Fibroblast of upper back skin (primary cell): ENCODE measurements around the gene NCF2.

Experiments used
- DNase-seq: peaks from one replicate; pipeline ENCODE4 v3.0.0-alpha.2; 2013

The NCF2 gene

GRCh38 chr1:183548116-183548515 lies 42.1 kb downstream of the NCF2 start:
- no peak for DNase-seq

GRCh38 chr1:183546427-183546826 lies 43.8 kb downstream of the NCF2 start:
- DNase-seq: no peak

- no peak for DNase-seq
These were observed 45.5 kb downstream of the NCF2 start for GRCh38 chr1:183544598-183545297.

GRCh38 chr1:183543619-183544204 lies 46.5 kb downstream of the NCF2 start:
- DNase-seq: peak; percentile 59

- DNase-seq: no peak
These were observed 52.9 kb downstream of the NCF2 start for GRCh38 chr1:183537405-183537804.

- DNase-seq: no peak
These were observed 56.6 kb downstream of the NCF2 start for GRCh38 chr1:183533617-183534174.

GRCh38 chr1:183528577-183528976 lies 61.7 kb downstream of the NCF2 start:
- no peak for DNase-seq

GRCh38 chr1:183522104-183522503 lies 68.2 kb downstream of the NCF2 start:
- no peak for DNase-seq

- DNase-seq: no peak
These were observed 69.9 kb downstream of the NCF2 start for GRCh38 chr1:183520379-183520778.

- no peak for DNase-seq
These were observed 72.9 kb downstream of the NCF2 start for GRCh38 chr1:183517401-183517800.

- DNase-seq: no peak
These were observed 73.5 kb downstream of the NCF2 start for GRCh38 chr1:183516725-183517124.

- DNase-seq: peak; percentile 62
These were observed 75.1 kb downstream of the NCF2 start for GRCh38 chr1:183515002-183515689.

GRCh38 chr1:183514235-183514634 lies 76.0 kb downstream of the NCF2 start:
- no peak for DNase-seq

- no peak for DNase-seq
These were observed 77.8 kb downstream of the NCF2 start for GRCh38 chr1:183512450-183512849.

- no peak for DNase-seq
These were observed 81.6 kb downstream of the NCF2 start for GRCh38 chr1:183508694-183509093.

GRCh38 chr1:183506561-183506960 lies 83.7 kb downstream of the NCF2 start:
- peak; percentile 39 for DNase-seq
